Progenitor cell of endocrine pancreas (in vitro differentiated cells): ENCODE results near the gene ZNF429. TPM values are rescaled to one million over a fixed set of nuclear protein-coding genes. Genes with fewer than 3 reads are reported as not detected.
"Not testable (repeated sequence)": the region's sequence is repeated elsewhere in the genome, so short reads cannot be mapped to it uniquely, and the experiment has no call there.

Experiments
- DNase-seq: peaks from one replicate; pipeline ENCODE4 v3.0.0; 2021; ENCODE audit warnings: low spot score; ENCODE audit not compliant: unreplicated experiment
- H3K27ac Mint-ChIP-seq: 2 replicates; pipeline ENCODE4 v1.8.0; 2021; ENCODE audit warnings: mild to moderate bottlenecking, moderate library complexity, mixed read lengths
- H3K27me3 Mint-ChIP-seq: 2 replicates; pipeline ENCODE4 v1.8.0; 2021; ENCODE audit warnings: mixed read lengths
- H3K36me3 Mint-ChIP-seq: 2 replicates; pipeline ENCODE4 v1.8.0; 2022; ENCODE audit warnings: mixed read lengths; ENCODE audit not compliant: insufficient read depth
- H3K4me1 Mint-ChIP-seq: 2 replicates; pipeline ENCODE4 v1.8.0; 2021; ENCODE audit warnings: low read depth, mixed read lengths
- H3K4me3 Mint-ChIP-seq: 2 replicates; pipeline ENCODE4 v1.8.0; 2021; ENCODE audit warnings: low read depth, mild to moderate bottlenecking, moderate library complexity, mixed read lengths
- H3K9me3 Mint-ChIP-seq: 2 replicates; pipeline ENCODE4 v1.8.0; 2021; ENCODE audit warnings: low read depth, mixed read lengths
- total RNA-seq: library from RNA; stranded (reverse); gene quantifications from 2 replicates; pipeline ENCODE4 v1.2.1, GENCODE V29; 2021
- TF ChIP-seq, protein P1 (sequence below): fragments of 200-600 bp; sonication (generic); IDR thresholded peaks from one replicate; pipeline ENCODE4 v1.5.0; 2021; ENCODE audit warnings: antibody characterized with exemption, mild to moderate bottlenecking; ENCODE audit not compliant: unreplicated experiment

Gene ZNF429
- total RNA-seq, 1 donor from 2014 or later, result 31.7 TPM

DNA sequence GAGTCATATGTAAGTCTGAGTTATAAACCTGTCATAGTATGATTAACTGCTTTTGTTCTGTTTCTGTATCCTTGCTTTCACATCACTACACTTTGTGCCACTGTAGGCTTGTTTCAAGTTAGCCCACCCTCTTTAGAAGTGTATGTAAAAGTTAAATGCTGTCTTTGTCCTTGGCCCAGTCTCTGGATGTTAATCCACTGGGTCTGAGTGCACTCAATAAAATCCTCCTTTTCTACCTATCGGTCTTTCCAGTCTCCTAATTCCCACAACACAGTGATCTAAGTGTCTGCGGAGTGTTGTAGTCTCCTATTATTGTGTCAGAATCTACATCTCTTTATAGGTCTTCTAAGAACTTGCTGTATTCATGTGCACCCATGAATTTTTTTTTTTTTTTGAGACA, 14.1 kb downstream of the ZNF429 start:
- Mint-ChIP-seq H3K4me1 (no peaks in the 10 kb centered on the region), H3K36me3 (peaks cover 78% of the 10 kb centered on the region), H3K9me3 (peaks cover 44% of the 10 kb centered on the region), H3K27ac (peak overlapping the region; percentile 4), H3K27me3 (no peaks in the 10 kb centered on the region), H3K4me3 (no peak overlapping the region)
- DNase-seq, result no peak
- TF ChIP-seq, protein P1, sequence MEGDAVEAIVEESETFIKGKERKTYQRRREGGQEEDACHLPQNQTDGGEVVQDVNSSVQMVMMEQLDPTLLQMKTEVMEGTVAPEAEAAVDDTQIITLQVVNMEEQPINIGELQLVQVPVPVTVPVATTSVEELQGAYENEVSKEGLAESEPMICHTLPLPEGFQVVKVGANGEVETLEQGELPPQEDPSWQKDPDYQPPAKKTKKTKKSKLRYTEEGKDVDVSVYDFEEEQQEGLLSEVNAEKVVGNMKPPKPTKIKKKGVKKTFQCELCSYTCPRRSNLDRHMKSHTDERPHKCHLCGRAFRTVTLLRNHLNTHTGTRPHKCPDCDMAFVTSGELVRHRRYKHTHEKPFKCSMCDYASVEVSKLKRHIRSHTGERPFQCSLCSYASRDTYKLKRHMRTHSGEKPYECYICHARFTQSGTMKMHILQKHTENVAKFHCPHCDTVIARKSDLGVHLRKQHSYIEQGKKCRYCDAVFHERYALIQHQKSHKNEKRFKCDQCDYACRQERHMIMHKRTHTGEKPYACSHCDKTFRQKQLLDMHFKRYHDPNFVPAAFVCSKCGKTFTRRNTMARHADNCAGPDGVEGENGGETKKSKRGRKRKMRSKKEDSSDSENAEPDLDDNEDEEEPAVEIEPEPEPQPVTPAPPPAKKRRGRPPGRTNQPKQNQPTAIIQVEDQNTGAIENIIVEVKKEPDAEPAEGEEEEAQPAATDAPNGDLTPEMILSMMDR, result no peak

DNA sequence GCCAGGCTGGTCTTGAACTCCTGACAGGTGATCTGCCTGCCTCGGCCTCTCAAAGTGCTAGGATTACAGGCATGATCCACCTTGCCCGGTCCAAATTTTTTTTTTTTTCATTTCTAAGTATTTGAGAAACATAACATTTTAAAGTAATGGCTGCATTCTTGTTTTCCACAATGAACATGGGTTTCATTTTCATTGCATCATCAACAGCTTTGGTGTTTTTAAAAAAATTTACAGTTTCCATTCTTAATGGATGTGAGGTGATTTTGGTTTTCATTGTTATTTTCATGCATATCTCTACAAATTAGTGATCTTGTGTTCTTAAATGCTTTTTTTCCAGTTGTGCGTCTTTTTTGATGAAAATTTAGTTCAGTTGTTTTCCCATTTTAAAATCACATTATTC, 27.5 kb downstream of the ZNF429 start:
- H3K27me3 Mint-ChIP-seq, result no peaks in the 10 kb centered on the region
- H3K36me3 Mint-ChIP-seq, result peaks cover 81% of the 10 kb centered on the region
- peaks cover 41% of the 10 kb centered on the region for H3K9me3 Mint-ChIP-seq
- no peak overlapping the region for H3K4me3 Mint-ChIP-seq
- no peak for DNase-seq
- no peaks in the 10 kb centered on the region for H3K4me1 Mint-ChIP-seq
- TF ChIP-seq, protein P1, result no peak
- H3K27ac Mint-ChIP-seq, result peak overlapping the region; percentile 14

DNA sequence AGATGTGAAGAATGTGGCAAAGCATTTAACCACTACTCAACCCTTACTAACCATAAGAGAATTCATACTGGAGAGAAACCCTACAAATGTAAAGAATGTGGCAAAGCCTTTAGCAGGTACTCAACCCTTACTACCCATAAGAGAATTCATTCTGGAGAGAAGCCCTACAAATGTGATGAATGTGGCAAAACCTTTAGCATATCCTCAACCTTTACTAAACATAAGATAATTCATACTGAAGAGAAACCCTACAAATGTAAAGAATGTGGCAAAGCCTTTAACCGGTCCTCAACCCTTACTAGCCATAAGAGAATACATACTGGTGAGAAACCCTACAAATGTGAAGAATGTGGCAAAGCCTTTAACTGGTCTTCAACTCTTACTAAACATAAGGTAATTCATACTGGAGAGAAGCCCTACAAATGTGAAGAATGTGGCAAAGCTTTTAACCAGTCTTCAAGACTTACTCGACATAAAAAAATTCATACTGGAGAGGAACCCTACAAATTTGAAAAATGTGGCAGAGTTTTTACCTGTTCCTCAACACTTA, 31.4 kb downstream of the ZNF429 start:
- peaks cover 67% of the 10 kb centered on the region for H3K36me3 Mint-ChIP-seq
- H3K27ac Mint-ChIP-seq, result peak overlapping the region; percentile 82
- H3K4me1 Mint-ChIP-seq, H3K27me3 Mint-ChIP-seq, H3K4me3 Mint-ChIP-seq, DNase-seq: not testable (repeated sequence)
- peaks cover 41% of the 10 kb centered on the region for H3K9me3 Mint-ChIP-seq

DNA sequence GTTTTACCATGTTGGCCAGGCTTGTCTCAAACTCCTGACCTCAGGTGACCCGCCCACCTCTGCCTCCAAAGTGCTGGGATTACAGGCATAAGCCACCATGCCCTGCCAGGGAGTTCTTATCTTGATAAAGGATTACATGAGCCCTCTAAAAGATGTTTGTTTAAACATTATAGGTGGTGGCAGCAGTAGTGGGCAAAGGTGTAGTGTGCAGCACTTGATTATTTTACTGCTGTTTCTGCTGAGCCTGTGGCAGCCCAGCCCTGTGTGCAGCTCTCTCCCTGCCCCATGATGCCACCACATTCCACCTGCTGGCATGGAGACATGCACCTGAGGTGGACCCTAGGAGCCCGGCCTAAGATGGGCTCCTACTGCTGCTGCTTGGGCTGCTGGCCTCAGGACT, 54.0 kb downstream of the ZNF429 start:
- no peak for DNase-seq
- H3K27ac Mint-ChIP-seq, result no peak overlapping the region
- TF ChIP-seq, protein P1, result no peak
- H3K4me3 Mint-ChIP-seq, result no peak overlapping the region
- H3K36me3 Mint-ChIP-seq, result peaks cover 6% of the 10 kb centered on the region
- H3K9me3 Mint-ChIP-seq, result peaks cover 22% of the 10 kb centered on the region
- H3K4me1 Mint-ChIP-seq, result peaks cover 3% of the 10 kb centered on the region
- H3K27me3 Mint-ChIP-seq, result no peaks in the 10 kb centered on the region

DNA sequence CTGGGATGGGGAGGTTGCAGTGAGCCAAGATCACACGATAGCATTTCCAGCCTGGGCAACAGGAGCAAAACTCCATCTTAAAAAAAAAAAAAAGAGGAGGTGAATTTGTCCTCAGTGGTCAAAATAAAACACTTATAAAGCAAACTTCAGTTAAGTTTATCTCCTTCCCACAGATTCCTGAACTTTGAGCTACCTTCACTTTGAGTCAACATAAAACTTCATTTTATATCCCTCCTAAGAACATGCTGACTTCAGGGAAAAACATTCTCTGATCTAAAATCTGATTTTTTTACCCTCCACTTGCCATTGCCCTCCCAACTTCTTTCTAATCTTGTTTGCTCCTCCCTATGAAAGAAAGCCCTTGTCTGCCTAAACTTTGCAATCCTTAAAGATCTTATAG, 59.0 kb downstream of the ZNF429 start:
- peaks cover 5% of the 10 kb centered on the region for H3K4me1 Mint-ChIP-seq
- H3K27ac Mint-ChIP-seq, result no peak overlapping the region
- no peaks in the 10 kb centered on the region for H3K27me3 Mint-ChIP-seq
- peaks cover 30% of the 10 kb centered on the region for H3K9me3 Mint-ChIP-seq
- DNase-seq, result no peak
- TF ChIP-seq, protein P1, result no peak
- no peak overlapping the region for H3K4me3 Mint-ChIP-seq
- H3K36me3 Mint-ChIP-seq, result peaks cover 9% of the 10 kb centered on the region

DNA sequence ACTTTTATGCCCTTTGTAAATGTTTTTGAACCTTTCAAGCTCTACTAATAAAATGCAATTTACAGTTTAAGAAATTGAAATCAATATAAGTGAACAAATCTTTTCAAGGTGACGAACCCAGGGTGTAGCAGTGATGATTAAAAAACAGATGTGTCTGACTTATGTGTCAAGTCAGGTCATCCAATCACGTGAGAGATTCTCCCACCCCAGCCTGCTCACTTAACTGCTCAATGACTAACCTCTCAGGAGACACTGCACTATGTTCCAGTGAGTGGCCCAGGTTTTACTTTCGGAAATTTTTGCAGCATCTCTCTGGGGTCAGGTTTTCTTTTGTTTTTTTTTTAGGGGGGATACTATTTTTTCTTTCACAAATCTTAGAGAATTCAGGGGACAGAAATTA, 60.7 kb downstream of the ZNF429 start:
- Mint-ChIP-seq H3K27ac (no peak overlapping the region), H3K36me3 (peaks cover 17% of the 10 kb centered on the region), H3K4me3 (no peak overlapping the region), H3K9me3 (peaks cover 35% of the 10 kb centered on the region), H3K27me3 (no peaks in the 10 kb centered on the region), H3K4me1 (peaks cover 5% of the 10 kb centered on the region)
- DNase-seq, result no peak
- TF ChIP-seq, protein P1, result no peak

DNA sequence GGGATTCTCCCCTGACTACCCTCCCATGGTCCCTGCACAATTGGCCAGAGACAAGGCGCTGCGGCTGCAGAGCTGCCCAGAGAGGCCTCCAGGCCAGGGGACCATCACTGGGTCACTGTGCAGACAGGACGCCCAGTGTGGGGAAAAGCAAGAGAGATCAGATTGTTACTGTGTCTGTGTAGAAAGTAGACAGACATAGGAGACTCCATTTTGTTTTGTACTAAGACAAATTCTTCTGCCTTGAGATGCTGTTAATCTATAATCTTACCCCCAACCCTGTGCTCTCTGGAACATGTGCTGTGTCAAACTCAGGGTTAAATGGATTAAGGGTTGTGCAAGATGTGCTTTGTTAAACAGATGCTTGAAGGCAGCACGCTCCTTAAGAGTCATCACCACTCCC, 62.4 kb downstream of the ZNF429 start:
- H3K36me3 Mint-ChIP-seq, result peaks cover 24% of the 10 kb centered on the region
- H3K4me3 Mint-ChIP-seq, DNase-seq, H3K27me3 Mint-ChIP-seq, H3K27ac Mint-ChIP-seq, H3K4me1 Mint-ChIP-seq: not testable (repeated sequence)
- peaks cover 43% of the 10 kb centered on the region for H3K9me3 Mint-ChIP-seq
